H1 (cell line): ENCODE results near the gene INPP5E. TPM values are rescaled to one million over a fixed set of nuclear protein-coding genes. Genes with fewer than 3 reads are reported as not detected.

Experiments
- CTCF ChIA-PET: fragments of 300-600 bp; sonication (Branson Sonifier 250); formaldehyde crosslinking; loops from one replicate; lab custom pipeline; 2021; ENCODE audit not compliant: partially characterized antibody; lab: Charles Lee
- POLR2A ChIA-PET: fragments of 300-600 bp; sonication (Branson Sonifier 250); formaldehyde crosslinking; loops from one replicate; lab custom pipeline; 2021; ENCODE audit warnings: inconsistent platforms; ENCODE audit not compliant: partially characterized antibody; lab: Charles Lee
- DNase-seq, 2 experiments: peaks; one replicate each; pipeline versions ENCODE4 v3.0.0 to v3.0.0-alpha.2; 2010 to 2022; ENCODE audit warnings: low spot score in 2 of 2, low read depth in 1 of 2, mixed read lengths in 1 of 2
- FAIRE-seq: peaks from 2 replicates; lab custom pipeline; 2011; peaks lifted over from hg19 to GRCh38; lab: Jason Lieb, UNC
- H2AFZ ChIP-seq: 2 replicates; pipeline ENCODE4 v1.8.1; 2012; ENCODE audit warnings: low read length, inconsistent platforms
- H2AK5ac ChIP-seq: 2 replicates; pipeline ENCODE4 v1.6.1; 2013; ENCODE audit warnings: low read depth, low read length
- H2BK120ac ChIP-seq: replicated peaks from 2 replicates; pipeline ENCODE3; 2013; ENCODE audit warnings: low read depth, low read length, inconsistent platforms
- H2BK12ac ChIP-seq: 2 replicates; pipeline ENCODE4 v1.6.1; 2013; ENCODE audit warnings: low read depth, low read length
- H2BK15ac ChIP-seq: 2 replicates; pipeline ENCODE4 v1.6.1; 2013; ENCODE audit warnings: low read length
- H2BK20ac ChIP-seq: 2 replicates; pipeline ENCODE4 v1.6.1; 2013; ENCODE audit warnings: low read length
- H2BK5ac ChIP-seq: 2 replicates; pipeline ENCODE4 v1.6.1; 2013; ENCODE audit warnings: low read depth, low read length
- H3K14ac ChIP-seq: 2 replicates; pipeline ENCODE4 v1.6.1; 2013; ENCODE audit warnings: inconsistent platforms; ENCODE audit not compliant: insufficient read length
- H3K18ac ChIP-seq: 2 replicates; pipeline ENCODE4 v1.6.1; 2013; ENCODE audit warnings: low read length; ENCODE audit errors: extremely low read depth
- H3K23ac ChIP-seq: 2 replicates; pipeline ENCODE4 v1.6.1; 2013; ENCODE audit warnings: inconsistent platforms; ENCODE audit not compliant: insufficient read length
- H3K23me2 ChIP-seq: 2 replicates; pipeline ENCODE4 v1.6.1; 2013; ENCODE audit warnings: low read depth, low read length
- H3K27ac ChIP-seq: 2 replicates; pipeline ENCODE4 v1.6.1; 2011; ENCODE audit warnings: low read depth, low read length, inconsistent platforms
- H3K27me3 ChIP-seq, 4 experiments: replicated peaks in 1 of 4; 1 replicate in 1 of 4; 2 replicates in 3 of 4; pipeline versions ENCODE4 v1.6.1 to v1.8.1; 2011 to 2013; ENCODE audit warnings: low read length in 3 of 4, mild to moderate bottlenecking in 3 of 4, inconsistent platforms in 2 of 4, mixed read lengths in 2 of 4, moderate library complexity in 1 of 4; ENCODE audit not compliant: control insufficient read depth in 3 of 4, insufficient read depth in 3 of 4; ENCODE audit errors: extremely low read depth in 1 of 4
- H3K36me3 ChIP-seq, 4 experiments: 2 replicates each; pipeline versions ENCODE4 v1.6.1 to v1.8.1; 2011 to 2013; ENCODE audit warnings: mild to moderate bottlenecking in 4 of 4, low read length in 3 of 4, moderate library complexity in 2 of 4, control low read depth in 1 of 4, inconsistent platforms in 1 of 4; ENCODE audit not compliant: insufficient read depth in 4 of 4, control insufficient read depth in 2 of 4
- H3K4ac ChIP-seq: replicated peaks from 2 replicates; pipeline ENCODE3; 2013; ENCODE audit warnings: low read length, low read depth, mixed read lengths, inconsistent platforms; ENCODE audit not compliant: insufficient read length
- H3K4me1 ChIP-seq, 4 experiments: replicated peaks in 1 of 4; 1 replicate in 1 of 4; 2 replicates in 3 of 4; pipeline versions ENCODE4 v1.6.1 to v1.8.1; 2011 to 2013; ENCODE audit warnings: low read length in 3 of 4, inconsistent platforms in 2 of 4, mixed read lengths in 1 of 4; ENCODE audit not compliant: insufficient read depth in 4 of 4, control insufficient read depth in 3 of 4
- H3K4me2 ChIP-seq, 2 experiments: 2 replicates each; pipeline versions ENCODE4 v1.6.1 to v1.8.1; 2011 to 2013; ENCODE audit warnings: low read depth in 2 of 2, low read length in 2 of 2, control low read depth in 1 of 2, inconsistent platforms in 1 of 2, mild to moderate bottlenecking in 1 of 2; ENCODE audit not compliant: insufficient read depth in 1 of 2
- H3K4me3 ChIP-seq, 4 experiments: fragments of 200-600, 300-600 bp in 1 of 4; sonication (generic), shearing (Covaris generic), sonication (Bioruptor Twin) in 1 of 4; 2 replicates each; pipeline versions ENCODE4 v1.5.1 to v1.8.1; 2011 to 2016; ENCODE audit warnings: low read length in 4 of 4, low read depth in 3 of 4, control low read depth in 2 of 4, inconsistent platforms in 2 of 4, mild to moderate bottlenecking in 2 of 4, mixed read lengths in 1 of 4, moderate library complexity in 1 of 4; ENCODE audit not compliant: insufficient read depth in 2 of 4; ENCODE audit errors: extremely low read depth in 1 of 4
- H3K56ac ChIP-seq: replicated peaks from 2 replicates; pipeline ENCODE3; 2013; ENCODE audit warnings: low read depth, mild to moderate bottlenecking, mixed read lengths, low read length, inconsistent platforms; ENCODE audit not compliant: insufficient read length
- H3K79me1 ChIP-seq: 2 replicates; pipeline ENCODE4 v1.6.1; 2013; ENCODE audit warnings: low read depth, low read length, control low read depth
- H3K79me2 ChIP-seq, 2 experiments: 2 replicates each; pipeline versions ENCODE4 v1.6.1 to v1.8.1; 2012 to 2013; ENCODE audit warnings: low read length in 2 of 2, mild to moderate bottlenecking in 2 of 2, inconsistent platforms in 1 of 2; ENCODE audit not compliant: insufficient read depth in 2 of 2, control insufficient read depth in 1 of 2
- H3K9ac ChIP-seq, 4 experiments: replicated peaks in 1 of 4; 1 replicate in 1 of 4; 2 replicates in 3 of 4; pipeline versions ENCODE4 v1.6.1 to v1.8.1; 2011 to 2013; ENCODE audit warnings: low read depth in 3 of 4, low read length in 3 of 4, control low read depth in 2 of 4, mild to moderate bottlenecking in 2 of 4, moderate library complexity in 2 of 4, inconsistent platforms in 1 of 4; ENCODE audit errors: extremely low read depth in 1 of 4
- H3K9me3 ChIP-seq, 2 experiments: 2 replicates each; pipeline versions ENCODE4 v1.6.1 to v1.8.1; 2012 to 2013; ENCODE audit warnings: mild to moderate bottlenecking in 2 of 2, moderate library complexity in 2 of 2, control low read depth in 1 of 2, inconsistent platforms in 1 of 2, low read depth in 1 of 2, low read length in 1 of 2, mixed read lengths in 1 of 2; ENCODE audit not compliant: insufficient read depth in 2 of 2
- H4K20me1 ChIP-seq, 2 experiments: replicated peaks in 1 of 2; 2 replicates each; pipeline versions ENCODE3 to v1.8.1; 2011 to 2013; ENCODE audit warnings: inconsistent platforms in 2 of 2, low read length in 2 of 2, mild to moderate bottlenecking in 1 of 2; ENCODE audit not compliant: insufficient read depth in 2 of 2, control insufficient read depth in 1 of 2
- H4K5ac ChIP-seq: 2 replicates; pipeline ENCODE4 v1.6.1; 2013; ENCODE audit warnings: low read length, low read depth, mixed read lengths, inconsistent platforms; ENCODE audit not compliant: insufficient read length
- H4K8ac ChIP-seq: 2 replicates; pipeline ENCODE4 v1.8.0; 2013; ENCODE audit warnings: mild to moderate bottlenecking, moderate library complexity, low read length, inconsistent platforms; ENCODE audit not compliant: insufficient read depth; ENCODE audit errors: extremely low read depth
- H4K91ac ChIP-seq: replicated peaks from 2 replicates; pipeline ENCODE3; 2013; ENCODE audit warnings: low read length, mixed read lengths, inconsistent platforms; ENCODE audit not compliant: insufficient read length
- ATF2 ChIP-seq: IDR thresholded peaks from 2 replicates; pipeline ENCODE4 v1.6.1; 2012; ENCODE audit warnings: low read length, inconsistent platforms
- BCL11A ChIP-seq, 2 experiments: IDR thresholded peaks; one replicate each; pipeline ENCODE4 v1.6.1; 2011; ENCODE audit warnings: low read depth in 2 of 2, low read length in 2 of 2, mild to moderate bottlenecking in 2 of 2
- GTF2F1 ChIP-seq: IDR thresholded peaks from 2 replicates; pipeline ENCODE4 v1.6.1; 2012; ENCODE audit warnings: low read depth, low read length, improper control_type of control experiment, borderline replicate concordance
- HDAC6 ChIP-seq: IDR thresholded peaks from one replicate; pipeline ENCODE4 v1.7.1; 2012; ENCODE audit warnings: low read depth, mild to moderate bottlenecking, inconsistent platforms, low read length, moderate library complexity
- RFX5 ChIP-seq: IDR thresholded peaks from 2 replicates; pipeline ENCODE4 v1.6.1; 2011; ENCODE audit warnings: low read depth, low read length, improper control_type of control experiment, borderline replicate concordance
- SUZ12 ChIP-seq: fragments of 200-600 bp; sonication (generic); IDR thresholded peaks from 2 replicates; pipeline ENCODE4 v1.6.1; 2012; ENCODE audit warnings: mild to moderate bottlenecking, inconsistent platforms, low read length, moderate library complexity, mixed read lengths
- WGBS, 2 experiments: shearing (Covaris generic) in 1 of 2; methylation state at CpG; one replicate each; pipeline versions ENCODE4 v1.1.6 to v1.1.7; 2013 to 2015; ENCODE audit warnings: low lambda C conversion rate in 2 of 2, mixed read lengths in 2 of 2, inconsistent platforms in 1 of 2, low coverage in 1 of 2, missing lambda C conversion rate in 1 of 2; ENCODE audit not compliant: insufficient replicate concordance in 2 of 2, insufficient coverage in 1 of 2, insufficient read length in 1 of 2; ENCODE audit errors: extremely low coverage in 1 of 2, missing lambda C conversion rate in 1 of 2; 5-methylcytosine and 5-hydroxymethylcytosine counted together
- polyA plus RNA-seq, 7 experiments: library from polyadenylated mRNA; depleted of rRNA in 3 of 7; stranded (reverse) in 5 of 7; unstranded in 2 of 7; fragments of >200 nt in 5 of 7; fragments of 200-250 nt in 2 of 7; gene quantifications; 1 replicate in 5 of 7; 2 replicates in 1 of 7; 4 replicates in 1 of 7; pipeline versions ENCODE4 v1.2.1 to v1.2.3, GENCODE V29; 2011 to 2013; ENCODE audit warnings: missing spikeins in 2 of 7, mixed read lengths in 2 of 7
- total RNA-seq: library from RNA; stranded (reverse); fragmentation: NEBNext Ultra II Directional; extraction: Animal tissue kit (Norgen Biotek cat#: 25700); gene quantifications from 2 replicates; pipeline ENCODE4 v1.2.1, GENCODE V29; 2021

Gene INPP5E
- total and polyA plus RNA-seq, 2 of the 8 experiments (the other 6 are each of a cell fraction or from before 2014, with no cell fraction given), result 8.7 to 11.3 TPM

GRCh38 chr9:136387217-136387616, 52.4 kb downstream of the INPP5E start:
- no peak for FAIRE-seq
- H3K9ac ChIP-seq, result no peak overlapping the region
- no peak for TF ChIP-seq RFX5
- no peak for TF ChIP-seq SUZ12
- TF ChIP-seq BCL11A (IDR thresholded peaks at IDR 0.05; ENCODE audit: low read depth in 2 of 2, low read length in 2 of 2), result no peak
- no peak for TF ChIP-seq HDAC6
- no peak for TF ChIP-seq ATF2
- TF ChIP-seq GTF2F1, result no peak
- H3K18ac ChIP-seq, result no peak overlapping the region
- H3K23me2 ChIP-seq, result no peaks in the 10 kb centered on the region
- H3K4me1 ChIP-seq, result no peaks in the 10 kb centered on the region
- no peaks in the 10 kb centered on the region; the same call in 1 of the 2 replicates for H3K79me1 ChIP-seq
- H2BK12ac ChIP-seq, result no peak overlapping the region
- H2AFZ ChIP-seq, result no peak overlapping the region
- H4K8ac ChIP-seq, result no peak overlapping the region
- H2BK20ac ChIP-seq, result no peak overlapping the region
- no peak overlapping the region for H3K23ac ChIP-seq
- H4K20me1 ChIP-seq, result peaks cover 4 to 15% of the 10 kb centered on the region in 2 experiments
- DNase-seq, result no peak
- H3K9me3 ChIP-seq, result no peaks in the 10 kb centered on the region
- no peak overlapping the region for H3K4me3 ChIP-seq
- H2BK120ac ChIP-seq, result no peak overlapping the region
- WGBS, 2 experiments, result 96% methylated on average over 13 of the region's 19 CpGs; no CpG with 5 or more reads in 1 of the 2 experiments
- H4K5ac ChIP-seq, result no peak overlapping the region
- CTCF ChIA-PET, result interaction anchor here (1.2 to 4.7 kb wide), 5 partner anchors 11 to 74 kb away, joined by 3 to 26 read pairs (median 3); partner anchors contain the start of gene SNAPC4
- no peak overlapping the region for H2BK15ac ChIP-seq
- POLR2A ChIA-PET, result interaction anchor here (1.4 to 14.0 kb wide), 4 partner anchors 9 to 21 kb away, joined by 3 to 139 read pairs (median 8); partner anchors contain the start of gene SNAPC4
- no peaks in the 10 kb centered on the region; a peak in 1 of 4 replicates for H3K79me2 ChIP-seq
- no peaks in the 10 kb centered on the region for H3K27me3 ChIP-seq
- no peak overlapping the region for H2BK5ac ChIP-seq
- H3K27ac ChIP-seq, result no peak overlapping the region
- H3K4ac ChIP-seq, result no peak overlapping the region
- H3K56ac ChIP-seq, result no peak overlapping the region
- no peak overlapping the region for H3K14ac ChIP-seq
- H4K91ac ChIP-seq, result no peak overlapping the region
- H2AK5ac ChIP-seq, result no peak overlapping the region
- peaks cover 16 to 69% (median 51%) of the 10 kb centered on the region in 4 experiments for H3K36me3 ChIP-seq
- H3K4me2 ChIP-seq, result no peak overlapping the region
